ENCODE measurements around the gene KLHDC4. TPM values are rescaled to one million over a fixed set of nuclear protein-coding genes. Genes with fewer than 3 reads are reported as not detected.

KLHDC4 gene
- polyA plus RNA-seq, 3 donors = 11.2 to 26.4 (median 12.6) TPM

DNA sequence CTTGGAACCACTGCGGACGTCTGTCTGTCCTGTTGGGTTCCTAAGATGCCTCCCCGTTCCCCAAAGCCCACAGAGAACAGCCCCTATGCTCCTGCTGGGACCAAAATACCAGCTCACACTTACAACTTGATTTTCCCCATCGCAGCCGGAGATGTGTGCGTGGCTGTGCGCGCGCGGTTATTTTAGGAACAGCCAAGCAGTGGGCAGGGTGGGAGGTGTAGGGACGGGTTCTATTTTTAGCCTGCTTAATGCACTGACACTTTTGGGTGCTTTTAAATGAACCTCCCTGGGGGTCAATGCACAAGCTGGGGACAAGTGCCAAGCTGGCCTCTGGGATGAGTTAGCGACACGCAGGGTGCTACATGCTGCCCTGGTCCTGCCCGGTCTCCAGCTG is 74.1 kb downstream of the KLHDC4 start:
- Histone ChIP-seq H3K4me1 (ENCODE audit: control insufficient read depth in 1 of 2, insufficient read depth in 2 of 2, low read length in 2 of 2) (no peaks in the 10 kb centered on the region), H3K79me2 (ENCODE audit: insufficient read depth, low read length) (no peaks in the 10 kb centered on the region), H4K20me1 (ENCODE audit: insufficient read depth, low read length) (no peaks in the 10 kb centered on the region), H3K4me3 (replicated peaks in 1 of 3; ENCODE audit: low read depth in 2 of 3, low read length in 3 of 3) (no peak overlapping the region), H3K4me2 (replicated peaks; ENCODE audit: extremely low read depth, low read length, poor library complexity, severe bottlenecking) (no peak overlapping the region), H3K9me3 (replicated peaks in 1 of 2; ENCODE audit: control insufficient read depth in 1 of 2, insufficient read depth in 1 of 2, low read length in 2 of 2) (no peaks in the 10 kb centered on the region), H3K9ac (ENCODE audit: insufficient read depth, low read length, poor library complexity, severe bottlenecking) (no peak overlapping the region), H2AFZ (ENCODE audit: insufficient read depth, low read depth, low read length, poor library complexity, severe bottlenecking) (no peak overlapping the region), H3K36me3 (replicated peaks in 1 of 2; ENCODE audit: control insufficient read depth in 1 of 2, insufficient read depth in 2 of 2, low read length in 2 of 2) (peaks cover 11 to 15% of the 10 kb centered on the region in 2 donors), H3K27ac (ENCODE audit: low read depth in 1 of 2, low read length in 2 of 2) (no peak overlapping the region), H3K27me3 (ENCODE audit: control insufficient read depth in 2 of 2, insufficient read depth in 2 of 2, low read length in 2 of 2) (no peaks in the 10 kb centered on the region)
- H3K9me3 Mint-ChIP-seq = peaks cover 0 to 1% (median 0%) of the 10 kb centered on the region in 7 donors
- WGBS (ENCODE audit: insufficient coverage) = 71% methylated on average over 7 of the region's 14 CpGs
- no peak overlapping the region for H3K27ac Mint-ChIP-seq
- TF ChIP-seq, protein P1, sequence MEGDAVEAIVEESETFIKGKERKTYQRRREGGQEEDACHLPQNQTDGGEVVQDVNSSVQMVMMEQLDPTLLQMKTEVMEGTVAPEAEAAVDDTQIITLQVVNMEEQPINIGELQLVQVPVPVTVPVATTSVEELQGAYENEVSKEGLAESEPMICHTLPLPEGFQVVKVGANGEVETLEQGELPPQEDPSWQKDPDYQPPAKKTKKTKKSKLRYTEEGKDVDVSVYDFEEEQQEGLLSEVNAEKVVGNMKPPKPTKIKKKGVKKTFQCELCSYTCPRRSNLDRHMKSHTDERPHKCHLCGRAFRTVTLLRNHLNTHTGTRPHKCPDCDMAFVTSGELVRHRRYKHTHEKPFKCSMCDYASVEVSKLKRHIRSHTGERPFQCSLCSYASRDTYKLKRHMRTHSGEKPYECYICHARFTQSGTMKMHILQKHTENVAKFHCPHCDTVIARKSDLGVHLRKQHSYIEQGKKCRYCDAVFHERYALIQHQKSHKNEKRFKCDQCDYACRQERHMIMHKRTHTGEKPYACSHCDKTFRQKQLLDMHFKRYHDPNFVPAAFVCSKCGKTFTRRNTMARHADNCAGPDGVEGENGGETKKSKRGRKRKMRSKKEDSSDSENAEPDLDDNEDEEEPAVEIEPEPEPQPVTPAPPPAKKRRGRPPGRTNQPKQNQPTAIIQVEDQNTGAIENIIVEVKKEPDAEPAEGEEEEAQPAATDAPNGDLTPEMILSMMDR (IDR thresholded peaks at IDR 0.05) = no peak
- H3K27me3 Mint-ChIP-seq (ENCODE audit: low read depth in 3 of 3) = peaks cover 2 to 8% (median 3%) of the 10 kb centered on the region in 3 donors
- no peaks in the 10 kb centered on the region for H3K4me1 Mint-ChIP-seq
- H3K36me3 Mint-ChIP-seq = peaks cover 10 to 20% of the 10 kb centered on the region in 2 donors
- H3K4me3 Mint-ChIP-seq = no peak overlapping the region
- intact Hi-C loops (cut with micrococcal nuclease) = no loop called here
- no peak for DNase-seq

- H4K20me1 ChIP-seq (ENCODE audit: insufficient read depth, low read length) = no peaks in the 10 kb centered on the region
- Mint-ChIP-seq H3K27ac (no peak overlapping the region), H3K36me3 (peaks cover 5 to 15% of the 10 kb centered on the region in 2 donors), H3K4me1 (no peaks in the 10 kb centered on the region), H3K9me3 (peaks cover 0 to 1% (median 0%) of the 10 kb centered on the region in 7 donors), H3K4me3 (no peak overlapping the region), H3K27me3 (ENCODE audit: low read depth in 3 of 3) (peaks cover 2 to 10% (median 3%) of the 10 kb centered on the region in 3 donors)
- peaks cover 6 to 9% of the 10 kb centered on the region in 2 donors for H3K36me3 ChIP-seq (replicated peaks in 1 of 2; ENCODE audit: control insufficient read depth in 1 of 2, insufficient read depth in 2 of 2, low read length in 2 of 2)
- TF ChIP-seq, protein P1 (IDR thresholded peaks at IDR 0.05) = no peak
- no peak overlapping the region for H3K9ac ChIP-seq (ENCODE audit: insufficient read depth, low read length, poor library complexity, severe bottlenecking)
- WGBS (ENCODE audit: insufficient coverage) = 66% methylated on average over 17 of the region's 33 CpGs
- no peak for DNase-seq
- no peak overlapping the region for H2AFZ ChIP-seq (ENCODE audit: insufficient read depth, low read depth, low read length, poor library complexity, severe bottlenecking)
- H3K9me3 ChIP-seq (replicated peaks in 1 of 2; ENCODE audit: control insufficient read depth in 1 of 2, insufficient read depth in 1 of 2, low read length in 2 of 2) = no peaks in the 10 kb centered on the region
- intact Hi-C loops (cut with micrococcal nuclease) = no loop called here
- no peaks in the 10 kb centered on the region for H3K27me3 ChIP-seq (ENCODE audit: control insufficient read depth in 2 of 2, insufficient read depth in 2 of 2, low read length in 2 of 2)
- H3K4me1 ChIP-seq (ENCODE audit: control insufficient read depth in 1 of 2, insufficient read depth in 2 of 2, low read length in 2 of 2) = no peaks in the 10 kb centered on the region
- H3K4me3 ChIP-seq (replicated peaks in 1 of 3; ENCODE audit: low read depth in 2 of 3, low read length in 3 of 3) = no peak overlapping the region
- no peaks in the 10 kb centered on the region for H3K79me2 ChIP-seq (ENCODE audit: insufficient read depth, low read length)
- H3K4me2 ChIP-seq (replicated peaks; ENCODE audit: extremely low read depth, low read length, poor library complexity, severe bottlenecking) = no peak overlapping the region
- no peak overlapping the region for H3K27ac ChIP-seq (ENCODE audit: low read depth in 1 of 2, low read length in 2 of 2)
Observed at GRCh38 chr16:87690911-87691685, 74.7 kb downstream of the KLHDC4 start.

All from CD14-positive monocyte (primary cell).